PC-3 (cell line): ENCODE data around the gene ZCCHC24. TPM values are rescaled to one million over a fixed set of nuclear protein-coding genes. Genes with fewer than 3 reads are reported as not detected.
A peak's percentile ranks its signal among the peaks of the same experiment; 100 is the strongest.

Source experiments
- ATAC-seq: fragments of 200-7000 bp; cut with Tn5 transposase; 2 replicates; pipeline ENCODE4 v1.9.1; 2020; ENCODE audit warnings: mild to moderate bottlenecking, moderate library complexity
- BruUV-seq: library from RNA; stranded (reverse); fragments of 400-500 nt; replicated peaks from 2 replicates; lab custom pipeline; 2021; lab: Mats Ljungman, UMichigan
- CTCF ChIA-PET: fragments of 300-600 bp; sonication (Branson Sonifier 250); formaldehyde crosslinking; loops from one replicate; lab custom pipeline; 2022; ENCODE audit warnings: antibody characterized with exemption; lab: Charles Lee
- POLR2A ChIA-PET: fragments of 300-600 bp; sonication (Branson Sonifier 250); formaldehyde crosslinking; loops from one replicate; lab custom pipeline; 2022; ENCODE audit warnings: antibody characterized with exemption; ENCODE audit not compliant: unreplicated experiment; lab: Charles Lee
- DNase-seq: peaks from one replicate; pipeline ENCODE4 v3.0.0-alpha.2; 2015
- H2AFZ ChIP-seq: fragments of 300-600 bp; sonication (generic); 2 replicates; pipeline ENCODE4 v1.6.0; 2016; ENCODE audit warnings: antibody characterized with exemption, low read length
- H3F3A ChIP-seq: fragments of 300-600 bp; sonication (generic); one replicate; pipeline ENCODE4 v1.6.0; 2017; ENCODE audit warnings: antibody characterized with exemption, low read length, control low read depth, mild to moderate bottlenecking; ENCODE audit not compliant: unreplicated experiment
- H3K27ac ChIP-seq: fragments of 300-600 bp; sonication (generic); 2 replicates; pipeline ENCODE4 v1.5.1; 2016; ENCODE audit warnings: mild to moderate bottlenecking, low read length
- H3K27me3 ChIP-seq: fragments of 300-600 bp; sonication (generic); 2 replicates; pipeline ENCODE4 v1.6.1; 2016; ENCODE audit warnings: low read length, mixed read lengths
- H3K36me3 ChIP-seq: fragments of 300-600 bp; sonication (generic); 2 replicates; pipeline ENCODE4 v1.6.1; 2016; ENCODE audit warnings: low read depth, mixed run types, low read length, mixed read lengths
- H3K4me1 ChIP-seq: fragments of 300-600 bp; sonication (generic); 2 replicates; pipeline ENCODE4 v1.5.1; 2016; ENCODE audit warnings: low read length; ENCODE audit not compliant: insufficient read depth
- H3K4me2 ChIP-seq: fragments of 300-600 bp; sonication (generic); 2 replicates; pipeline ENCODE4 v1.6.0; 2016; ENCODE audit warnings: low read length
- H3K4me3 ChIP-seq: fragments of 300-600 bp; sonication (generic); 2 replicates; pipeline ENCODE4 v1.5.1; 2016; ENCODE audit warnings: mild to moderate bottlenecking, low read length, mixed read lengths
- H3K79me2 ChIP-seq: fragments of 300-600 bp; sonication (generic); 2 replicates; pipeline ENCODE4 v1.6.1; 2017; ENCODE audit warnings: low read length, mixed read lengths
- H3K9ac ChIP-seq: fragments of 300-600 bp; sonication (generic); 2 replicates; pipeline ENCODE4 v1.6.0; 2016; ENCODE audit warnings: mild to moderate bottlenecking, low read length
- H3K9me2 ChIP-seq: fragments of 300-600 bp; sonication (generic); replicated peaks from 2 replicates; pipeline ENCODE4 v1.6.1; 2016; ENCODE audit warnings: mixed run types, low read length, mixed read lengths
- H3K9me3 ChIP-seq: fragments of 300-600 bp; sonication (generic); 2 replicates; pipeline ENCODE4 v1.6.1; 2016; ENCODE audit warnings: low read length, mixed read lengths
- H4K20me1 ChIP-seq: fragments of 300-600 bp; sonication (generic); 2 replicates; pipeline ENCODE4 v1.6.1; 2016; ENCODE audit warnings: low read length, mixed read lengths
- CTCF ChIP-seq: fragments of 300-600 bp; sonication (generic); conservative IDR thresholded peaks from 2 replicates; pipeline ENCODE4 v1.5.1; 2017; ENCODE audit warnings: antibody characterized with exemption, low read depth, mild to moderate bottlenecking, low read length
- EZH2 ChIP-seq: fragments of 300-600 bp; sonication (generic); IDR thresholded peaks from one replicate; pipeline ENCODE4 v1.6.1; 2017; ENCODE audit warnings: antibody characterized with exemption, mild to moderate bottlenecking, low read length; ENCODE audit not compliant: unreplicated experiment
- EZH2phosphoT487 ChIP-seq: fragments of 300-600 bp; sonication (generic); IDR thresholded peaks from 2 replicates; pipeline ENCODE4 v1.6.1; 2018; ENCODE audit warnings: mild to moderate bottlenecking, antibody characterized with exemption, low read length, borderline replicate concordance
- intact Hi-C: fragments of 100-400 bp; cut with micrococcal nuclease; formaldehyde crosslinking; loops from 2 replicates; pipeline ENCODE4 v1.9.0; 2023
- total RNA-seq: library from RNA; depleted of rRNA; stranded (reverse); fragments of >200 nt; gene quantifications from 2 replicates; pipeline ENCODE4 v1.2.3, GENCODE V29; 2014

Gene ZCCHC24
- total RNA-seq, 1 experiment from 2014 or later = 32.9 TPM

GRCh38 chr10:79422178-79422892 is 23.1 kb downstream of the ZCCHC24 start:
- H3K4me3 ChIP-seq = no peak overlapping the region
- H3K36me3 ChIP-seq = peaks cover 15% of the 10 kb centered on the region; the same call in 1 of the 2 replicates
- H4K20me1 ChIP-seq = 0 out of 2 replicates have a peak, but pooled peaks cover 4% of the 10 kb centered on the region
- no peak for DNase-seq
- no peaks in the 10 kb centered on the region for H3K9me2 ChIP-seq
- no peak overlapping the region for H2AFZ ChIP-seq
- intact Hi-C loops = no loop called here
- H3F3A ChIP-seq = no peaks in the 10 kb centered on the region
- H3K27me3 ChIP-seq = no peaks in the 10 kb centered on the region
- POLR2A ChIA-PET = no interaction called here
- H3K9me3 ChIP-seq = no peaks in the 10 kb centered on the region
- no peaks in the 10 kb centered on the region for H3K79me2 ChIP-seq
- BruUV-seq = no TSS peak
- H3K4me1 ChIP-seq = no peaks in the 10 kb centered on the region
- H3K4me2 ChIP-seq = no peak overlapping the region
- TF ChIP-seq CTCF (no peak), EZH2 (no peak), EZH2phosphoT487 (no peak)
- ATAC-seq = peak; percentile 6; the same call in 1 of the 2 replicates
- no peak overlapping the region for H3K27ac ChIP-seq
- CTCF ChIA-PET = no interaction called here
- no peak overlapping the region for H3K9ac ChIP-seq

- no peaks in the 10 kb centered on the region for H3K9me3 ChIP-seq
- no peak overlapping the region for H3K27ac ChIP-seq
- DNase-seq (no peak), ATAC-seq (peak; percentile 61)
- H3K27me3 ChIP-seq = no peaks in the 10 kb centered on the region
- no peak overlapping the region for H2AFZ ChIP-seq
- no peaks in the 10 kb centered on the region for H3K4me1 ChIP-seq
- POLR2A ChIA-PET = no interaction called here
- H3K4me3 ChIP-seq = no peak overlapping the region
- H3K4me2 ChIP-seq = no peak overlapping the region
- no peaks in the 10 kb centered on the region for H3K79me2 ChIP-seq
- CTCF ChIA-PET = no interaction called here
- BruUV-seq = no TSS peak
- H3F3A ChIP-seq = no peaks in the 10 kb centered on the region
- 0 out of 2 replicates have a peak, but pooled peaks cover 4% of the 10 kb centered on the region for H4K20me1 ChIP-seq
- TF ChIP-seq EZH2 (no peak), CTCF (no peak), EZH2phosphoT487 (no peak)
- intact Hi-C loops = no loop called here
- no peaks in the 10 kb centered on the region for H3K9me2 ChIP-seq
- H3K36me3 ChIP-seq = peaks cover 12% of the 10 kb centered on the region; the same call in 1 of the 2 replicates
- no peak overlapping the region for H3K9ac ChIP-seq
Observed at GRCh38 chr10:79420974-79421688, 24.3 kb downstream of the ZCCHC24 start.
